Measurements from ENCODE around the gene INHA.

- TF ChIP-seq, protein P1, sequence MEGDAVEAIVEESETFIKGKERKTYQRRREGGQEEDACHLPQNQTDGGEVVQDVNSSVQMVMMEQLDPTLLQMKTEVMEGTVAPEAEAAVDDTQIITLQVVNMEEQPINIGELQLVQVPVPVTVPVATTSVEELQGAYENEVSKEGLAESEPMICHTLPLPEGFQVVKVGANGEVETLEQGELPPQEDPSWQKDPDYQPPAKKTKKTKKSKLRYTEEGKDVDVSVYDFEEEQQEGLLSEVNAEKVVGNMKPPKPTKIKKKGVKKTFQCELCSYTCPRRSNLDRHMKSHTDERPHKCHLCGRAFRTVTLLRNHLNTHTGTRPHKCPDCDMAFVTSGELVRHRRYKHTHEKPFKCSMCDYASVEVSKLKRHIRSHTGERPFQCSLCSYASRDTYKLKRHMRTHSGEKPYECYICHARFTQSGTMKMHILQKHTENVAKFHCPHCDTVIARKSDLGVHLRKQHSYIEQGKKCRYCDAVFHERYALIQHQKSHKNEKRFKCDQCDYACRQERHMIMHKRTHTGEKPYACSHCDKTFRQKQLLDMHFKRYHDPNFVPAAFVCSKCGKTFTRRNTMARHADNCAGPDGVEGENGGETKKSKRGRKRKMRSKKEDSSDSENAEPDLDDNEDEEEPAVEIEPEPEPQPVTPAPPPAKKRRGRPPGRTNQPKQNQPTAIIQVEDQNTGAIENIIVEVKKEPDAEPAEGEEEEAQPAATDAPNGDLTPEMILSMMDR (IDR thresholded peaks at IDR 0.05) = no peak
- TF ChIP-seq POLR2A (IDR thresholded peaks at IDR 0.05) = no peak
Measured at GRCh38 chr2:219547621-219548020, 24.5 kb upstream of the INHA start.

All from right lobe of liver (tissue), 4 donors.